Smooth muscle cell of the brain vasculature (primary cell): ENCODE measurements around the gene NEMF.
"Not testable (repeated sequence)": the region's sequence is repeated elsewhere in the genome, so short reads cannot be mapped to it uniquely, and the experiment has no call there.

ENCODE experiments used
- DNase-seq: peaks from one replicate; pipeline ENCODE4 v3.0.0-alpha.2; 2012; ENCODE audit warnings: low read depth, low spot score

NEMF gene

GRCh38 chr14:49828640-49829039, 23.9 kb downstream of the NEMF start:
- DNase-seq: no peak

DNA sequence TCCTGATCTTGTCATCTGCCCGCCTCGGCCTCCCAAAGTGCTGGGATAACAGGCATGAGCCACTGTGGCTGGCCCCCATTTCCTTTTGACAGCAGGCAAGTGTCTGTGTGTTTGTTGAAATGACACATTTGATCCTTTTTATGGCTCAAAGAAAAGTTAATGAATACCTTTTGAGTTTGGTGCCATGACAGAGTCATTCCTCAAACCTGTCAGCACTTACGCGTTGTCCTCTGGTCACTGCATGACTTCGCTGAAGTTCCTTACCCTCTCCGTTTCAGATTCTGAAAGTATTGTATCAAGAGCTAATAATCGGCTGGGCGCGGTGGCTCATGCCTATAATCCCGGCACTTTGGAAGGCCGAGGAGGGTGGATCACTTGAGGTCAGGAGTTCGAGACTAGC, 32.4 kb downstream of the NEMF start:
- no peak for DNase-seq

GRCh38 chr14:49816844-49817243, 35.7 kb downstream of the NEMF start:
- DNase-seq: no peak

DNA sequence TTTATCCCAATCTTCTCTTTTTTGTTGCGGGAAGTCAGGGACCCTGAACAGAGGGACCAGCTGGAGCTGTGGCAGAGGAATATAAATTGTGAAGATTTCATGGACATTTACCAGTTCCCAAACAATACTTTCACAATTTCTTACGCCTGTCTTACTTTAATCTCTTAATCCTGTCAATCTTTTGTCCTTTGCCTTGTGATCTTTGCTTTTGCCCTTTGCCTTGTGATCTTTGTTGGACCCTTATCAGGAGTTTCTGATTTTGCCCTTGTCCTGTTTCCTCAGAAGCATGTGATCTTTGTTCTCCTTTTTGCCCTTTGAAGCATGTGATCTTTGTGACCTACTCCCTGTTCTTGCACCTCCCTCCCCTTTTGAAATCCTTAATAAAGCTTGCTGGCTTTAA, 36.5 kb downstream of the NEMF start:
- DNase-seq: not testable (repeated sequence)

GRCh38 chr14:49808780-49809179, 43.8 kb downstream of the NEMF start:
- no peak for DNase-seq

DNA sequence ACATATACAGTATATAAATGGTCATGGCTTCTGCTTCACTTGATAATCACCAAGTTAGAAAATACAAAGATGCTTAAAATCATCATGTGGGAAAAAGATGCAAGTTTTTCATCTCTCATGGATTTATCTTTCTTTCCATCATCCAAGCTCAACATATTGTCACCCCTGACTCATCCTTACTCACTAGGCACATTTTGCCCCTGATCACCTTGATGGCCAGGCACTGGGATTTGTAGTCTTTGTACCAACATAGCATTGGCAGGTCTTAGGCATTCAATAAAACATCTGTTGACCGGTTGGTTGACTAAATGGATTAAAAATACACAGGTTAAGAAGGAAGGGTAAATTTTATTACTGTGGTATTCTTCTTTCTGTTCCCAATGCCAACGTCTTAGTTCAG, 56.6 kb downstream of the NEMF start:
- DNase-seq: no peak

GRCh38 chr14:49792618-49793017, 60.0 kb downstream of the NEMF start:
- no peak for DNase-seq

DNA sequence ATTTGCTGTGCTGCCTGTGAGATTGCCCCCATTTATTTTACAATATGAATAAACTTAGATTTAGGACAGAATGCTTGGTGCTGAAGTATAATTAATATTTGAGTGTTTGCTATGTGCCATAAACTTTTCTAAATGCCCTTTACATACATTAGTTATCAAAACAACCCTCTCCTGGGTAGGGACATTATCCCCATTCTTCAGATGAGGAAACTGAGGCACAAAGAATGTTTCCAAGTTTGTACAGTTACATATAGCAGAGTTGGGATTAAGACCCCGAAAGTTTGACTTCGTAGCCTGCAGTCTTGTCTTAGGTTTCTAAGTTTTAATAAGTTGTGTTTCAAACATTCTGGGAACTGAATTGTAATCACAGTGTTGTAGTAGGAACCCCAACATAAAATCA, 66.3 kb downstream of the NEMF start:
- DNase-seq: no peak

GRCh38 chr14:49783394-49784014, 69.1 kb downstream of the NEMF start:
- no peak for DNase-seq

GRCh38 chr14:49781040-49781439, 71.5 kb downstream of the NEMF start:
- DNase-seq: not testable (repeated sequence)

DNA sequence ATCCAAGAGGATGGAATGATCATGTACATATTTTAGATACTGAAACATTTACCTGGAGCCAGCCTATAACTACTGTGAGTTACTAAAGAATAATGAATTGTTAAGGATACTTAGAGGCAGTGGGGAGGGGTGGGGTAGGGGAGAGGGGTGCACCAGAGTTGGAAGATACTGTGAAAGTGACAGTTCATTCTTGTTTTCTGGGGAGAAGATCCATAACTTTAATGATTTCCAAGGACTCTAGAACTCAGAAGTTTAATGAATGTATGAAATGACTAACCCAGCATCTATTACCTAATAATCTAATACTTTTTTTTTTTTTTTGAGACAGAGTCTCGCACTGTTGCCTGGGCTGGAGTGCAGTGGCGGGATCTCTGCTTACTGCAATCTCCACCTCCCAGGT, 74.2 kb downstream of the NEMF start:
- no peak for DNase-seq

- DNase-seq: no peak
These were observed 78.5 kb downstream of the NEMF start for GRCh38 chr14:49774106-49774505.

DNA sequence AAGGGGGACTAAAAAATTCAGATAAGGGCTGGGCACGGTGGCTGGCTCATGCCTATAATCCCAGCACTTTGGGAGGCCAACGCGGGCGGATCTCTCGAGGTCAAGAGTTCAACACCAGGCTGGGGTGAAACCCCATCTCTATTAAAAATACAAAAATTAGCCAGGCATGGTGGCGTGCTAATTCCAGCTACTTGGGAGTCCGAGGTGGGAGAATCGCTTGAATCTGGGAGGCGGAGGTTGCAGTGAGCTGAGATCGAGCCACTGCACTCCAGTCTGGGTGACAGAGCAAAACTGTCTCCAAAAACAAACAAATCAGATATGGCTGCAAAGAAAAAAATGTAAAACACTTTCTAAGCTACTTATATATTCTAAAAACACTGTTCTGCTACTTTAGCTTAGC, 80.9 kb downstream of the NEMF start:
- not testable (repeated sequence) for DNase-seq

- no peak for DNase-seq
These were observed 82.3 kb downstream of the NEMF start for GRCh38 chr14:49770212-49770817.

DNA sequence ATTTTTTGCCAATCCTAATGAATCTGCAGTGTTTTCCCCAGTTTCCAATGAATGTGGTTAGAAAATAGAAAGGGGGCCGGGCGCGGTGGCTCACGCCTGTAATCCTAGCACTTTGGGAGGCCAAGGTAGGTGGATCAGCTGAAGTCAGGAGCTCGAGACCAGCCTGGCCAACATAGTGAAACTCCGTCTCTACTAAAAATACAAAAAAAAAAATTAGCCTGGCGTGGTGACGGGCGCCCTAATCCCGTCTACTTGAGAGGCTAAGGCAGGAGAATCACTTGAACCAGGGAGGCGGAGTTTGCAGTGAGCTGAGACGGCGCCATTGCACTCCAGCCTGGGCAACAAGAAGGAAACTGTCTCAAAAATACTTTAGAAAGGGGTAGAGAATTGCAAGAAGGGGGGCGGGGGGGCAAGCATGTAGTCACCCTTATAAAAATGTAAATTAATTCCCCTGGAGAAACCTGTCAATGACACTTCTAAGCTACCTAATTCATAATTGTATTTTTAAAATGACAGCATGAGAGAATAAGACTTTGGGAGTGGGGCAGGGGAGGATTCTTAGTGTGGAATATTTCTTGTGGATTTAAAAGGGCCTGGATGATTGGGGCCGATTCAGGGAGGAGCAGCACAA, 82.9 kb downstream of the NEMF start:
- DNase-seq: no peak

- no peak for DNase-seq
These were observed 83.4 kb downstream of the NEMF start for GRCh38 chr14:49769171-49769570.

DNA sequence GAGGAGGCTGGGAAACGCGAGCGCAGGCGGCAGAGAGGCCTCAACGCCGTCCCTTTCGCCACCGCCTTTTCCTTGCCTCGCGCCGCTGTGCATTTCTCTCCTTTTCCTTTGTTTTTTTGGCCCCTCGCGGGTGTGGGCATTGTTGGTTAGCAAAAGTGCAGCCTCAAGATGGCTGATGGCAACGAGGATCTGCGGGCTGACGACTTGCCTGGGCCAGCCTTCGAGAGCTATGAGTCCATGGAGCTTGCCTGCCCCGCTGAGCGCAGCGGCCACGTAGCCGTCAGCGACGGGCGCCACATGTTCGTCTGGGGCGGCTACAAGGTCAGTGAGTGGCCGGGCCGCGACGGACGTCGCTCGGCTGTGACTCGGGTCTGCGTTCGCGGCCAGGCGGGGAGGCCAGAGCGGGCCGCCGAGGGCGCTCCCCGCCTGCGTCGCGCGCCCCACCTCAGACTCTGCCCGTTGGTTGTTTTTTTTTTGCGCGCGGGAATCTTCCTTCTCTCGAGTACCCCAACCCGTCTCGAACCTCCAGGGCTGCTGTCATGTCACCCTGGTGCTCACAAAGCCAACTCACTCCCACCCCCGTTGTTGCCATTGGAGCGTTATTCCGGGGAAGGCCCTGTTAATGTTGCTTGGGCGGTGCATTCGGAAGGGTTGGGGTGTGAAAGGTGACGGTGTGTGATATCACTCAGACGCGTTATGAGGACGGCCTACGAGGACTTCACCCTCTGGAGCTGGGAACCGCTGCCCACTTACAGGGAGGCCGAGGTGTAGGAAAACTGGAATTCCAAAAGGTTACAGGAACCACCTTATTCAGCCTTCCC, 84.1 kb downstream of the NEMF start:
- peak; percentile 7 for DNase-seq

DNA sequence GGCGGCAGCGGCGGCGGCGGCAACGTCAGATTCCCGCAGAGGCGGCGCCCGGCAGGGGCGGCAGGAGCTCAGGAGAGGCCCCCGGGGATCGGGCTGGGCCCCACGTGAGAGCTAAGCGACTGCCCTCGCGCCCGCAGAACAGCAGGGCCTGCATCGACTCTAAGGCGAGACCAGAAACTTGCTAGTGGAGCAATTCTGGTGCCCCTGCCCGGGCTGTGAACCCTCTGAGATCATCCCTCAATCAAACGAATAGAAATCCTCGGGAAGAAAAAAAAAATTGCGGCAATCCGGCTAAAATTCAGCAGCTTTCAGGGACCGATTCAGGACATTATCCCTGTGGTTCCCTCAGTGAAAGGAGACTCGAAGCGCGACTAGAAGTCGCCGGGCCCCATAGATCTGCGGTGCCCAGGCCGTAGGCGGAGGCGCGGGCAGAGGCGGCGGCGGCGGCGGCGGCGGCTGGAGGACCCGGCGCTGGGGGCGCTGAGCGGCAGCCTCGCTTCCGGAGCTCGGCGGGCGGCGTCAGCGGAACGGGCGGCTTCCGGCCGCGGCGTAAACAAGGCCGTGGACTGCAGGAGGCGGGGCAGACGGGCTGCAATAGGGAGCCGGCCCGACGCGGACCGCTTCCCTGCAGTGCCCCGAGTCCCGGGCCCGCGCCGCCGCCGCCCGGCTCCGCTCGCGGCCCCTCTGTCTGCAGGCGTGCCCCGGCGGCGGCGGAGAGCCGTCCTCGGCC, 84.9 kb downstream of the NEMF start, which contains the start of gene KLHDC2:
Gene KLHDC2, plus strand, starts transcription at position 583 of the 730 bp plus-strand sequence. CDS start 316 bp downstream, outside the sequence.
- peak; percentile 62 for DNase-seq

DNA sequence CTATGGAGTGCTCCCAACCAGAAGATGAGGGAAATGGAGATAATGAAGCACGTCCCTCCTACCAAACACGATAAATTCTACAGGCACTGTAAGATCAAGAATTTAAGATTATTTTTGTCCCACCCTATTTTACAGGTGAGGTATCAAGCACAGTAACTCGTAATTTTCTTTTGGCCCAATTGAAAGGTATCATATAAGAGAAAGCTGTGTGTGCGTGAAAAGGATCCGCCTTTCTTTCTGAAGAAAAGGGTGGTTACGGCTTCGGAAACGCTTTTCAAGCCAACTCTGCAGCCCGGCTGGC, 85.4 kb downstream of the NEMF start:
- no peak for DNase-seq

DNA sequence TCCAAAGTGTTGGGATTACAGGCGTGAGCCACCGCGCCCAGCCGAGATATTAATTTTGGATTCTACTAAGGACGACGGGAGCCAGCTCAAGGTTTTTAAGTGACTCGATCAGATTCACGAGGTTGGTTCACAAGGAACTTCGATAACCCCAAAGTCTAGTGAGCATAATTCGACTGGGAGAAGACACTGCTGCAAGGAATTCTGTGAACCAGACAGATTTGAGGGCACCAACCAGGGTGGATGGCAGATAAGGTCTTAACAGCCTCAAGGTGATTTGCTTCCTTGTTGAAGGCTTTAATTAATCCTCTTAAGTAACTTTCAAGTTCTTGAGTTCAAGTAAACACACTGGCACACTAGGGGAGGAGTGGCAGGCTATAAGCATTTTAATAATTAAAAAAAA, 85.7 kb downstream of the NEMF start:
- DNase-seq: no peak

GRCh38 chr14:49761839-49762551, 90.6 kb downstream of the NEMF start:
- no peak for DNase-seq
